Ovary (tissue), 9 donors: ENCODE measurements around the gene INO80C. TPM values are rescaled to one million over a fixed set of nuclear protein-coding genes. Genes with fewer than 3 reads are reported as not detected.

ENCODE experiments used
- DNase-seq, 5 donors: peaks; one replicate each; pipeline ENCODE4 v3.0.0-alpha.2; 2019 to 2020
- H3K27ac ChIP-seq, 2 donors: fragments of 200-600 bp; one replicate each; pipeline versions ENCODE4 v1.5.1 to v1.8.0; 2019 to 2022
- H3K27me3 ChIP-seq: fragments of 200-600 bp; one replicate; pipeline ENCODE4 v1.8.0; 2022
- H3K36me3 ChIP-seq: fragments of 200-600 bp; sonication (generic); one replicate; pipeline ENCODE4 v1.5.1; 2019
- H3K4me1 ChIP-seq: one replicate; pipeline ENCODE4 v1.8.1; 2013; ENCODE audit warnings: mild to moderate bottlenecking, moderate library complexity; ENCODE audit not compliant: insufficient read depth
- H3K4me3 ChIP-seq: fragments of 200-600 bp; sonication (generic); one replicate; pipeline ENCODE4 v1.5.1; 2017
- H3K9me3 ChIP-seq, 2 donors: fragments of 200-600 bp in 1 of 2; sonication (generic) in 1 of 2; one replicate each; pipeline versions ENCODE4 v1.5.1 to v1.8.1; 2013 to 2019; ENCODE audit warnings: mild to moderate bottlenecking in 1 of 2, moderate library complexity in 1 of 2
- CTCF ChIP-seq, 3 donors: fragments of 450-650 bp in 2 of 3; fragments of 200-600 bp in 1 of 3; IDR thresholded peaks; one replicate each; pipeline versions ENCODE4 v1.5.1 to v1.8.0; 2016 to 2022; ENCODE audit warnings: antibody characterized with exemption in 3 of 3, mild to moderate bottlenecking in 1 of 3
- EP300 ChIP-seq: sonication (generic); formaldehyde crosslinking; IDR thresholded peaks from one replicate; pipeline ENCODE4 v1.6.1; 2017; ENCODE audit warnings: antibody characterized with exemption
- POLR2A ChIP-seq: fragments of 450-650 bp; IDR thresholded peaks from one replicate; pipeline ENCODE4 v1.6.1; 2017; ENCODE audit warnings: antibody characterized with exemption, mild to moderate bottlenecking, moderate library complexity
- WGBS, 3 donors: extraction: QIAGEN DNeasy Blood & Tissue Kit in 1 of 3; methylation state at CpG; one replicate each; pipeline versions ENCODE4 v1.1.5 to v1.1.7; 2013 to 2017; 5-methylcytosine and 5-hydroxymethylcytosine counted together
- intact Hi-C, 4 donors: fragments of 100-400 bp; cut with DNase I; formaldehyde crosslinking; loops; one replicate each; pipeline versions ENCODE4 v1.11.0 to v1.15.1; 2022 to 2023
- polyA plus RNA-seq, 2 donors: library from polyadenylated mRNA; stranded (reverse); fragments of 200-250 nt in 1 of 2; fragments of 350-450 nt in 1 of 2; fragmentation: Illumina TruSeq in 1 of 2; extraction: RNeasy Lipid Tissue Mini Kit (QIAGEN cat#74804) in 1 of 2; gene quantifications; one replicate each; pipeline ENCODE4 v1.2.3, GENCODE V29; 2013 to 2014
- total RNA-seq, 7 donors: library from RNA; depleted of rRNA in 2 of 7; stranded (reverse); fragments of >200 nt in 2 of 7; fragmentation: NEBNext Ultra II Directional in 3 of 7; extraction: Animal tissue kit (Norgen Biotek cat#: 25700) in 3 of 7; gene quantifications; one replicate each; pipeline versions ENCODE4 v1.1.0 to v1.2.4, GENCODE V29; 2016 to 2023
- donor health status: DM: no; HTN: no; CAD: no; lungs with moderate emphysema.
- donor health status: DM: no; HTN: no; CAD: no.
- donor health status: Bipolar disorder and iron deficiency.
- donor health status: DM: yes; HTN: yes; CAD: no.
- donor health status: DM: no; HTN: no; CAD: no.
- donor health status: DM: yes; HTN: yes; CAD: no.

INO80C gene
- total and polyA plus RNA-seq, 9 donors = 1.8 to 13.9 (median 8.8) TPM

GRCh38 chr18:35533916-35534405 is 36.2 kb upstream of the INO80C start:
- intact Hi-C loops = no loop called here
- 68 to 80% (median 70%) methylated on average over 2 of the region's 2 CpGs for WGBS, 3 donors
- Histone ChIP-seq H3K27ac (no peak overlapping the region), H3K27me3 (no peaks in the 10 kb centered on the region), H3K9me3 (no peaks in the 10 kb centered on the region), H3K4me3 (no peak overlapping the region), H3K4me1 (no peaks in the 10 kb centered on the region), H3K36me3 (no peaks in the 10 kb centered on the region)
- no peak for DNase-seq
- TF ChIP-seq POLR2A = no peak
- TF ChIP-seq CTCF (IDR thresholded peaks at IDR 0.05) = no peak
- TF ChIP-seq EP300 = no peak

- no peak for DNase-seq
- Histone ChIP-seq H3K4me3 (no peak overlapping the region), H3K4me1 (peaks cover 5% of the 10 kb centered on the region), H3K36me3 (no peaks in the 10 kb centered on the region), H3K9me3 (no peaks in the 10 kb centered on the region), H3K27ac (no peak overlapping the region), H3K27me3 (no peaks in the 10 kb centered on the region)
- intact Hi-C loops = no loop called here
- WGBS, 3 donors = 71 to 73% (median 72%) methylated on average over 4 of the region's 4 CpGs
- no peak for TF ChIP-seq POLR2A
- TF ChIP-seq EP300 = no peak
- no peak for TF ChIP-seq CTCF (IDR thresholded peaks at IDR 0.05)
These were observed 31.1 kb upstream of the INO80C start for GRCh38 chr18:35528749-35529274.

GRCh38 chr18:35526495-35527059 is 28.8 kb upstream of the INO80C start:
- Histone ChIP-seq H3K4me3 (no peak overlapping the region), H3K36me3 (no peaks in the 10 kb centered on the region), H3K27ac (no peak overlapping the region), H3K27me3 (no peaks in the 10 kb centered on the region), H3K9me3 (no peaks in the 10 kb centered on the region), H3K4me1 (peaks cover 5% of the 10 kb centered on the region)
- TF ChIP-seq CTCF (IDR thresholded peaks at IDR 0.05) (no peak), EP300 (no peak), POLR2A (no peak)
- intact Hi-C loops = no loop called here
- DNase-seq = peak in 3 of 5 donors; percentile 26 to 53 (median 41)
- 1 to 5% (median 2%) methylated on average over 5 of the region's 5 CpGs for WGBS, 3 donors

- Histone ChIP-seq H3K9me3 (no peaks in the 10 kb centered on the region), H3K4me3 (no peak overlapping the region), H3K27ac (no peak overlapping the region), H3K27me3 (no peaks in the 10 kb centered on the region), H3K4me1 (peaks cover 5% of the 10 kb centered on the region), H3K36me3 (no peaks in the 10 kb centered on the region)
- WGBS, 3 donors = 3 to 9% (median 5%) methylated on average over 9 of the region's 9 CpGs
- DNase-seq = no peak
- intact Hi-C loops = no loop called here
- TF ChIP-seq EP300 (no peak), CTCF (IDR thresholded peaks at IDR 0.05) (no peak), POLR2A (no peak)
These were observed 28.2 kb upstream of the INO80C start for GRCh38 chr18:35525795-35526494.
